GM19099 (cell line): Measurements from ENCODE around the gene PRPF19.

ENCODE experiments used
- POLR2A ChIP-seq: IDR thresholded peaks from 3 replicates; pipeline ENCODE4 v1.6.1; 2011; ENCODE audit warnings: low read depth; ENCODE audit not compliant: insufficient read length; ENCODE audit errors: extremely low read depth

Gene PRPF19

GRCh38 chr11:60906132-60906972 lies at the start of gene PRPF19:
Gene PRPF19, minus strand, starts transcription at chr11:60906585. Its CDS starts 203 bp downstream, at chr11:60906382.
- TF ChIP-seq POLR2A = peak; percentile 96

GRCh38 chr11:60955571-60955970 lies 49.2 kb upstream of the PRPF19 start:
- TF ChIP-seq POLR2A = no peak

GRCh38 chr11:60954421-60954820 lies 48.0 kb upstream of the PRPF19 start:
- no peak for TF ChIP-seq POLR2A

- TF ChIP-seq POLR2A = no peak
Measured at GRCh38 chr11:60953781-60954180, 47.4 kb upstream of the PRPF19 start.

GRCh38 chr11:60952742-60953170 lies 46.4 kb upstream of the PRPF19 start:
- peak; percentile 43 for TF ChIP-seq POLR2A

- peak; percentile 40 for TF ChIP-seq POLR2A
Measured at GRCh38 chr11:60951904-60952741, 45.7 kb upstream of the PRPF19 start, which contains the start of gene SLC15A3. Gene SLC15A3, minus strand, starts transcription at chr11:60952176. Its CDS starts 625 bp downstream, at chr11:60951551.

GRCh38 chr11:60951606-60951903 lies 45.2 kb upstream of the PRPF19 start:
- TF ChIP-seq POLR2A = no peak

GRCh38 chr11:60950933-60951605 lies 44.7 kb upstream of the PRPF19 start:
- peak; percentile 52 for TF ChIP-seq POLR2A

GRCh38 chr11:60950024-60950423 lies 43.6 kb upstream of the PRPF19 start:
- TF ChIP-seq POLR2A = no peak

- no peak for TF ChIP-seq POLR2A
Measured at GRCh38 chr11:60948250-60948649, 41.9 kb upstream of the PRPF19 start.

GRCh38 chr11:60947700-60948099 lies 41.3 kb upstream of the PRPF19 start:
- no peak for TF ChIP-seq POLR2A

- TF ChIP-seq POLR2A = no peak
Measured at GRCh38 chr11:60946601-60947264, 40.3 kb upstream of the PRPF19 start.

- TF ChIP-seq POLR2A = no peak
Measured at GRCh38 chr11:60945295-60945667, 38.9 kb upstream of the PRPF19 start.

- TF ChIP-seq POLR2A = no peak
Measured at GRCh38 chr11:60944490-60945294, 38.3 kb upstream of the PRPF19 start.

- TF ChIP-seq POLR2A = no peak
Measured at GRCh38 chr11:60942970-60943565, 36.7 kb upstream of the PRPF19 start.
